Immature natural killer cell (primary cell): ENCODE results near the gene CSMD2. TPM values are rescaled to one million over a fixed set of nuclear protein-coding genes. Genes with fewer than 3 reads are reported as not detected.

Experiments
- DNase-seq, 3 donors: peaks; one replicate each; pipeline ENCODE4 v3.0.0; 2022; ENCODE audit warnings: mixed read lengths in 1 of 3
- H3K27ac Mint-ChIP-seq, 6 donors: one replicate each; pipeline ENCODE4 v1.8.0; 2020; ENCODE audit warnings: mixed read lengths in 6 of 6, mild to moderate bottlenecking in 5 of 6, inconsistent platforms in 4 of 6, moderate library complexity in 3 of 6
- H3K27me3 Mint-ChIP-seq, 3 donors: one replicate each; pipeline ENCODE4 v1.8.0; 2020 to 2021; ENCODE audit warnings: low read depth in 3 of 3, mild to moderate bottlenecking in 3 of 3, mixed read lengths in 3 of 3, moderate library complexity in 3 of 3, inconsistent platforms in 1 of 3
- H3K36me3 Mint-ChIP-seq, 3 donors: one replicate each; pipeline ENCODE4 v1.8.0; 2020; ENCODE audit warnings: mixed read lengths in 3 of 3, inconsistent platforms in 2 of 3, mild to moderate bottlenecking in 2 of 3
- H3K4me1 Mint-ChIP-seq, 2 donors: one replicate each; pipeline ENCODE4 v1.8.0; 2020; ENCODE audit warnings: inconsistent platforms in 2 of 2, mild to moderate bottlenecking in 2 of 2, mixed read lengths in 2 of 2, moderate library complexity in 1 of 2
- H3K4me3 Mint-ChIP-seq, 5 donors: one replicate each; pipeline ENCODE4 v1.8.0; 2020; ENCODE audit warnings: mild to moderate bottlenecking in 5 of 5, mixed read lengths in 5 of 5, inconsistent platforms in 3 of 5, moderate library complexity in 3 of 5
- H3K9me3 Mint-ChIP-seq, 6 donors: one replicate each; pipeline ENCODE4 v1.8.0; 2020; ENCODE audit warnings: mild to moderate bottlenecking in 6 of 6, mixed read lengths in 6 of 6, inconsistent platforms in 4 of 6, moderate library complexity in 3 of 6
- polyA plus RNA-seq, 3 donors: library from polyadenylated mRNA; unstranded; fragments of 300-500 nt; fragmentation: Illumina TruSeq; gene quantifications; one replicate each; pipeline ENCODE4 v1.2.3, GENCODE V29; 2021

CSMD2 gene
- polyA plus RNA-seq, 3 donors from 2014 or later: not detected

DNA sequence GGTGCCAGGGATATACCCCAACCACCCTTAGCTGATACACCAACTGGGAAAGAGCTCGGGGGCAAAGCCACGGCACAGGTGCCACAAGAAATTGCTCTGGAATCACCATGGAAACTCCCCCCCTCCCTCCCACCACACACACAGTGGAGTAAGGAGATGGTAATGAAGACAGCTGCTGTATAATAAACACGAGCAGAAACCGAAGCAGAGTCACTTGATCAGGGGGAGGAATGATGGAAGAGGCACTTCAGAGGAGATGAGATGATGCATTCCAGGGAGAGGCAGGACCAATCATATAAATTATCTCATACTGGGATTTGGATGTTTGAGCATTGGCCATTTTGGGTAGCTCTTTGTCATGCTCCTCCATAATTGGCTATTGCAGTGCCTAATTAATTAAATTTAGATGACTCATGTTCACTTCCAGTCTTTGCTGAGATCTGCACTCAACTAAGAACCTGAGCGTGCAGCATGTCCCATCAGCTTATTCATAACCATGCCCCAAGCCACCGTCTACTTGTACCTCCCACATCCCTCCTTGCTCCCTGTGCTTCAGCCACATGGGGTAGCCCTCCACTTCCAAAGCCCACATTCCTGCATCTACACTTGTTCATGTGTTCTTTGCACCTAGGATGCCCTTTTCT, 503.1 kb downstream of the CSMD2 start:
- Mint-ChIP-seq H3K36me3 (no peaks in the 10 kb centered on the region), H3K4me3 (no peak overlapping the region), H3K9me3 (no peaks in the 10 kb centered on the region), H3K27ac (no peak overlapping the region), H3K4me1 (no peaks in the 10 kb centered on the region), H3K27me3 (peaks cover 4% of the 10 kb centered on the region in 3 donors)
- no peak for DNase-seq

DNA sequence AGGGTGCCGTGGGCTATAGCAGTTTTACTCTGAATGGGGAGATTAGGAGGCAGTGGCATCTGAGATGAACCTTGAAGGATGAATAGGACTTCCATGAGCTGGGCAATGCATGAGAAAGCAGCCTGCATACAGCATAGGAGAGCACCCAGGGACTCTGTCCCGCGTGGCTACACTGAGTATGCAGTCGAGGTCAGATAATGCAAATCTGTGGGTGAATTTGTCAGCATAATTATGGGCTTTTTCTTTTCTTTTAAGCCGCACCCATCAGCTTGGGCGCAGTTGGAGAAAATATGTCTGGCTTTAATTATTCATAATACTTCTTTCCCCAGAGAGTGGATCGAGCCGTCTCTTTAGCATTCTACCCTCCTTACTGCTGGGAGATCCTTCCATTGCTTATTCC, 504.1 kb downstream of the CSMD2 start:
- no peak for DNase-seq
- Mint-ChIP-seq H3K4me3 (no peak overlapping the region), H3K4me1 (no peaks in the 10 kb centered on the region), H3K27ac (no peak overlapping the region), H3K36me3 (no peaks in the 10 kb centered on the region), H3K27me3 (peaks cover 1 to 4% (median 4%) of the 10 kb centered on the region in 3 donors), H3K9me3 (no peaks in the 10 kb centered on the region)

DNA sequence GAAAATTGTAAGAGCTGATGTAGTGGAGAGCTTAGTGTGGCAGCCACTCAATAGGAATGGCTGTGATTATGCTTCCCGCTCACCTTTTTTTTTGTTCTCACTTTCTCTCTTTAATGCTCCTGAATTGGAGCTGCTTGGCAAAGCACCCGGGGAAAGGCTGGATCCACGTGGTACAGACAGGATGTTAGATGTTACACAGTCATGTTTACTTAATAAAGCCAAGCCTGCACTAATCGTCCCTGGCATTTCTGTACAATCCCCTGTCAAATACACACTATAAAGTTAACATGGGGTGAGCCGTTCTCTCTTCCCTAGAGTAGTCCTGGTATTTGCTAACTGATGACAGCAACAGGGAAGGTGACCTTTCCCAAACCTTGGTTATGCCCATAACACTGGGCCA, 504.8 kb downstream of the CSMD2 start:
- Mint-ChIP-seq H3K4me1 (no peaks in the 10 kb centered on the region), H3K27me3 (peaks cover 4 to 7% (median 4%) of the 10 kb centered on the region in 3 donors), H3K9me3 (no peaks in the 10 kb centered on the region), H3K36me3 (no peaks in the 10 kb centered on the region), H3K27ac (no peak overlapping the region), H3K4me3 (no peak overlapping the region)
- no peak for DNase-seq

DNA sequence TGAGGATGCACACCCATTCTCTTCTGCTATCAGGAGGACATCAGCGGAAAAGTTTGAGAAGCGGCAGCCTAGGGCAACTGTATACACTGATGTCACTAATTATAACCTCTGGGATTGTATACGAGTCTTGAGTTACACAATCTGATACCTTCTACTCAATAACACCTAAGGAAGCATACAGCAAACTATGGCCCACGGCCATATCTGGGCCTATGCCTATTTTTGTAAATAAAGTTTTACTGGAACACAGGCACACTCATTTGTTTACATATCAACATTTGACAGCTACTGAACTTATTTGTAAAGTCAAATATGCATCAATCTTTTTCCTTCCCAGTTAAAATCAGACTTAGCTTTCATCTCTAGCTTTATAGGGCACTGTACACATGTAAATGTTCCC, 505.4 kb downstream of the CSMD2 start:
- H3K27ac Mint-ChIP-seq: no peak overlapping the region
- H3K9me3 Mint-ChIP-seq: no peaks in the 10 kb centered on the region
- H3K4me3 Mint-ChIP-seq: no peak overlapping the region
- peaks cover 4 to 7% (median 4%) of the 10 kb centered on the region in 3 donors for H3K27me3 Mint-ChIP-seq
- DNase-seq: no peak
- H3K4me1 Mint-ChIP-seq: no peaks in the 10 kb centered on the region
- H3K36me3 Mint-ChIP-seq: no peaks in the 10 kb centered on the region

DNA sequence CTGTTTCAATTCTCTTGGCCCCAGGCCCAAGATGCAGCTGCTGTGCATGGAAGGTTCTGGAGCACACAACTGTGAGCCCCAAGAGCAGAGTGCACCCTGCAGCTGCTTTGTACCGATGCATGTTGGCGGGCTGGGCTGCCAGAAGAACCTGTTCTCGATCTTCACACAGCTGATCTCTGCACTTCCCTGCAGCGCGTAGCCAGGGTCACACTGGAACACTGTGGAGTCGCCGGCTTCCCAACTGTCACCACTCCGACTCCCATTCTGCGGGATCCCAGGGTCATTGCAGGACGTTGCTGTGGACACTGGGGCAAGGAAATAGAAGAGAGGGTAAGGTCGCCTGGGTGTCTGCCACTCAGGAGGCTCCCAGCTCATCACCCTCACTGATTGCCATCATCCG, 507.2 kb downstream of the CSMD2 start:
- Mint-ChIP-seq H3K27ac (no peak overlapping the region), H3K4me3 (no peak overlapping the region), H3K4me1 (no peaks in the 10 kb centered on the region), H3K9me3 (no peaks in the 10 kb centered on the region), H3K27me3 (peaks cover 4 to 5% (median 5%) of the 10 kb centered on the region in 3 donors), H3K36me3 (no peaks in the 10 kb centered on the region)
- no peak for DNase-seq

- no peak for DNase-seq
- Mint-ChIP-seq H3K4me3 (no peak overlapping the region), H3K36me3 (no peaks in the 10 kb centered on the region), H3K9me3 (no peaks in the 10 kb centered on the region), H3K27ac (no peak overlapping the region), H3K4me1 (no peaks in the 10 kb centered on the region), H3K27me3 (peaks cover 4 to 5% (median 4%) of the 10 kb centered on the region in 3 donors)
These were observed 508.5 kb downstream of the CSMD2 start for GRCh38 chr1:33656467-33657005.

DNA sequence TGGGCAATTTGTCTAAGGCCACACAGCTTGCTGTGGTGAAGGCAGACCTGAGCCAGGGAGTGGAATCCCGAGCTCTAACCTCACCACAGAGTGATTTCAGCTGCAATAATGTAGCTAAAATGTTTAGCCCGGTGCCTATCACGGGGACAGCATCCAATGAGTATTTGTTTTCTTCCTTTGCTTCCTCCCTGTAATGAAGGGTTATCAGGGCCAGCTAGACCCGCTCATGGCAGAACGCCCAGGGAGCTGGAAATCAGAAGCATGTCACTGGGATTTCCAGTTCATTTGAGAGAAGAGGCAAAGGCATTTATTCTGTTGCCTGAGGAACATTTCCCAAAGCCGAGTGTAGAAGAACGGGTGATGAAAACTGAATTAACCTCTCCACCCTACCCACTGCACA, 509.5 kb downstream of the CSMD2 start:
- Mint-ChIP-seq H3K27ac (no peak overlapping the region), H3K4me1 (no peaks in the 10 kb centered on the region), H3K9me3 (no peaks in the 10 kb centered on the region), H3K27me3 (peaks cover 4 to 5% (median 4%) of the 10 kb centered on the region in 3 donors), H3K36me3 (no peaks in the 10 kb centered on the region), H3K4me3 (no peak overlapping the region)
- no peak for DNase-seq

DNA sequence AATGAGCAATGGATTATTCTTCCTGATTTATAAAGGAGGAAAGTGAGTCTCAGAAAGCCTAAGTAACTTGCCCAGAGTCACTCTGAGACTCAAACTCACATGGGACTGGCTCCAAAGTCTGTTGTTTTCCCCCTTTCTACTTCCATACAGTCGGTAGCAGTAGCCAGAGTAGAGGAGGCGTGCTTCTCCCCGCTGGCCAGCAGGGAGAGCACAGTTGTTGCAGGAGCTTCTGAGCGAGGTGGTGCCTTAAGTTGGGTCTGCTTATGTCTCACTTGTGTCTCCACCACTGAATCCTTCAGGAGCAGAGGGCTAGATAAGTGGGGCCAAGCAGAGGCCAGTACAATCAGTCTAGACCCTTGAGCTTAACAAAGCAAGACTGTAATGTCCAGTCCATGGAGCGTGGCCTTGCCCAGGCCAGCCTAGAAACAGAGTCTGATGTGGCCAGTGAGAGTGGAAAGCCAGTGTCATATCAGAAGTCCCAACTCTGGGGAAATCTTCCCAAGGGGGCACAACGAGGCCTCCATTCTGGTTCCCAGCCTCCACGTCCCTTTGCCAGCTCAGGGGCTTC, 510.7 kb downstream of the CSMD2 start:
- no peak for DNase-seq
- H3K9me3 Mint-ChIP-seq: no peaks in the 10 kb centered on the region
- H3K27ac Mint-ChIP-seq: no peak overlapping the region
- H3K27me3 Mint-ChIP-seq: peaks cover 4 to 5% (median 4%) of the 10 kb centered on the region in 3 donors
- H3K4me3 Mint-ChIP-seq: no peak overlapping the region
- H3K4me1 Mint-ChIP-seq: no peaks in the 10 kb centered on the region
- no peaks in the 10 kb centered on the region for H3K36me3 Mint-ChIP-seq

DNA sequence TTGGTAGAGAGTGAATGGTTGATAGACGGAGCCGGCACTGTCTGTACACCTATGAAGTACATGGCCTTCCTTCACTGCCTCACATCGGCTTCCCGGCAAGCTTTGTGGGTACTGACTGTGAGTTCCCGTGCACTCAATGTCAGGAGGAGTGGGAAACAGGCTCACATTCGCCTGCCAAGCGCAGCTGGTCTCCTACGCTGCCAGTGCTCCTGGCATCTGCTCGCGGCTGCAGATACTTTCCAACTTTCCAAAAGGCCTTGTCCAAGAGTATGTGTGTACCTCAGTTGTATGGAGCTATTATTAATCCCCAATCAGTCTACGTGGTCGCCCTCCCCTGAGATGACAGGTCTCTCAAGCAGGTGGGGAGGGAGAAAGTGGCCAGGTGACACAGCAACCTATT, 511.8 kb downstream of the CSMD2 start:
- no peak for DNase-seq
- Mint-ChIP-seq H3K4me1 (no peaks in the 10 kb centered on the region), H3K4me3 (no peak overlapping the region), H3K9me3 (no peaks in the 10 kb centered on the region), H3K27me3 (peaks cover 3 to 4% (median 4%) of the 10 kb centered on the region in 3 donors), H3K36me3 (no peaks in the 10 kb centered on the region), H3K27ac (no peak overlapping the region)

GRCh38 chr1:33650708-33651107, 514.3 kb downstream of the CSMD2 start:
- Mint-ChIP-seq H3K4me1 (no peaks in the 10 kb centered on the region), H3K36me3 (no peaks in the 10 kb centered on the region), H3K27ac (no peak overlapping the region), H3K9me3 (no peaks in the 10 kb centered on the region), H3K4me3 (no peak overlapping the region), H3K27me3 (peaks cover under 1 to 1% (median under 1%) of the 10 kb centered on the region in 3 donors)
- no peak for DNase-seq

DNA sequence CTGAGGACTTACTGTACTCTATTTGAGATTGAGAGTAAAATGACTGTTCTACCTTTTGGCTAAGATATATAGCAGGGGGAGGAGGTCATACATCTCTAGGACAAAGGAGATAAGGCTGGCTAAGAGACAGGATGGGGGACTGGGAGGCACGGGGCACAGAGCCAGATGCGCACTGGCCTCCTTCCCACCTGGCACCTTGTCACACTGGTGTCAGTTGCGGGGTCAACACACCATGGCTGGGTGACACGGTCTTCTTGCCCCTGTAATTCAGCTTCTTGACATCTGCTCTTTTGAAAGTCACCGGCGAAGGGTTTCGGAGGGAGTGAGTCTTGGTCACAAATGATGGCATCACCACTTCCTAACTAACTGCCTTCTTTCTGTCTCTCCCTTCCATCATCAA, 515.3 kb downstream of the CSMD2 start:
- no peaks in the 10 kb centered on the region for H3K4me1 Mint-ChIP-seq
- H3K27me3 Mint-ChIP-seq: peaks cover 0 to 1% (median 1%) of the 10 kb centered on the region in 3 donors
- H3K9me3 Mint-ChIP-seq: no peaks in the 10 kb centered on the region

DNA sequence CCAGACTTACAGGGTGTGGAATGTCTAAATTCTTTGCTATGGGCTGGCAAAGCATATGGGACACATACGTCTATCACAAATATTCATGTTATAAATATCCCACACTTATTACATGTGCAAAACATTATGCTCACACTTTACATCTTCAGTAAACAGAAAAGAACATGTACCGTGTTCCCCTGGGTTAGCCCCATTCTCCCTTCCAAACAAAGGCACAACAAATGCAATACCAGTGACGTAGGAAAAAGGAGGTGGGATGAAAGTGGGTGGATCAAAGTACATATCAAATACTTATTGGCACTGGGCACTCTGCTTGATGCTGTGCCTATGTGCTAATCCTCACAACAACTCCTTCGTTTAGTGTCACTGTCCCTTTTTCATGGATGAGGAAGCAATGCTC, 521.8 kb downstream of the CSMD2 start:
- Mint-ChIP-seq H3K27ac (no peak overlapping the region), H3K36me3 (no peaks in the 10 kb centered on the region), H3K4me1 (no peaks in the 10 kb centered on the region), H3K27me3 (peaks cover 2 to 7% (median 3%) of the 10 kb centered on the region in 3 donors), H3K9me3 (no peaks in the 10 kb centered on the region), H3K4me3 (no peak overlapping the region)
- no peak for DNase-seq

More for the DNA sequence above, 515.3 kb downstream of the CSMD2 start:
- Mint-ChIP-seq H3K27ac (no peak overlapping the region), H3K4me3 (no peak overlapping the region), H3K36me3 (no peaks in the 10 kb centered on the region)
- no peak for DNase-seq

DNA sequence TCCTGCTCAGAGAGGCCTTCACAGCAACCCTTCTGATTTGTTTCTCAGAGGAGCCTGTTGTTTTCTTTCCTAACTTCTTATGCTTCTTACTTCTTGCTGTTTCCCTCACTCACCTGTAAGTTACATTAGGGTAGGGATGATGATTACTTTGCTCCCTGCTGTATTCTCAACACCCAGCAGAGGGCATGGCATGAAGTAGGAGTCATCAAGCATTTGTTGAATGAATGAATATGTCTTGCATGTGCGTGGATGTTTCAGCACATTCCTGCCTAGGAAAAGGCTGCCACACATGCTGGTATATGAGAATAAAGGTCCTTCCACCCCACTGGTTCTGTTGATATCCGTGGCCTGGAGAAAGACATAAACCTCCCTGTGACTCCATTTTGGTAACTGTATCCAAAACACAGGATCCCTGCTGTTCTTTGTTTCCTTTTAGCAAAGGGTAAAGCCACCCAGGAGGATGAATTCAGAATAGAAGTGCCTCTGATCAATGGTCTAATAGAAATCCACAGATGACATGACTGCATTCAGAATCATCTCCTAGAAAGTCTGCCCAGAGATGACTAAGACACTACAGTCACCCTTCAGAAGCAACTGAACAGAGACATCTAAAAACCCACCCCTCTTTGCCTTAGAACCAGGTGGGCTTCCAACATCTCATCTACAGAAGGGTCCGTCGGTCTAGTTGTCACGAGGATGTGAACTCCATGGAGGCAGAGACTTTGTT, 523.8 kb downstream of the CSMD2 start:
- no peak for DNase-seq
- H3K27ac Mint-ChIP-seq: no peak overlapping the region
- no peaks in the 10 kb centered on the region for H3K36me3 Mint-ChIP-seq
- no peak overlapping the region for H3K4me3 Mint-ChIP-seq
- no peaks in the 10 kb centered on the region for H3K4me1 Mint-ChIP-seq
- peaks cover 2 to 8% (median 3%) of the 10 kb centered on the region in 3 donors for H3K27me3 Mint-ChIP-seq
- no peaks in the 10 kb centered on the region for H3K9me3 Mint-ChIP-seq

- no peak for DNase-seq
- Mint-ChIP-seq H3K27ac (no peak overlapping the region), H3K36me3 (no peaks in the 10 kb centered on the region), H3K27me3 (peaks cover 1 to 8% (median 2%) of the 10 kb centered on the region in 3 donors), H3K4me3 (no peak overlapping the region), H3K4me1 (no peaks in the 10 kb centered on the region), H3K9me3 (no peaks in the 10 kb centered on the region)
These were observed 524.8 kb downstream of the CSMD2 start for GRCh38 chr1:33640114-33640660.
